Transverse colon (tissue), 4 donors: ENCODE data around the gene MED20.

Source experiments
- CTCF ChIP-seq, 5 experiments: fragments of 200-600 bp in 3 of 5; fragments of 450-650 bp in 2 of 5; sonication (generic) in 3 of 5; IDR thresholded peaks; 1 replicate in 2 of 5; 2 replicates in 3 of 5; pipeline ENCODE4 v1.5.1; 2016 to 2017; ENCODE audit warnings: antibody characterized with exemption in 5 of 5, inconsistent platforms in 3 of 5, mild to moderate bottlenecking in 2 of 5, moderate library complexity in 1 of 5
- EP300 ChIP-seq: sonication (generic); formaldehyde crosslinking; IDR thresholded peaks from one replicate; pipeline ENCODE4 v1.6.1; 2017; ENCODE audit warnings: antibody characterized with exemption, low read depth
- POLR2A ChIP-seq: fragments of 450-650 bp; IDR thresholded peaks from one replicate; pipeline ENCODE4 v1.6.1; 2016; ENCODE audit warnings: antibody characterized with exemption, mild to moderate bottlenecking, moderate library complexity
- POLR2AphosphoS5 ChIP-seq, 3 donors: sonication (generic); formaldehyde crosslinking; IDR thresholded peaks; one replicate each; pipeline ENCODE4 v1.6.1; 2016; ENCODE audit warnings: antibody characterized with exemption in 3 of 3

GRCh38 chr6:41922154-41922553 is 1.2 kb upstream of the MED20 start:
- TF ChIP-seq POLR2A (no peak), CTCF (IDR thresholded peaks at IDR 0.05) (no peak), POLR2AphosphoS5 (IDR thresholded peaks at IDR 0.05) (no peak), EP300 (no peak)
